ENCODE results near the gene ADAMTS17. TPM values are rescaled to one million over a fixed set of nuclear protein-coding genes. Genes with fewer than 3 reads are reported as not detected.
"Not testable (repeated sequence)": the region's sequence is repeated elsewhere in the genome, so short reads cannot be mapped to it uniquely, and the experiment has no call there.

The ADAMTS17 gene
- polyA plus RNA-seq, 1 donor, result 4.0 TPM

DNA sequence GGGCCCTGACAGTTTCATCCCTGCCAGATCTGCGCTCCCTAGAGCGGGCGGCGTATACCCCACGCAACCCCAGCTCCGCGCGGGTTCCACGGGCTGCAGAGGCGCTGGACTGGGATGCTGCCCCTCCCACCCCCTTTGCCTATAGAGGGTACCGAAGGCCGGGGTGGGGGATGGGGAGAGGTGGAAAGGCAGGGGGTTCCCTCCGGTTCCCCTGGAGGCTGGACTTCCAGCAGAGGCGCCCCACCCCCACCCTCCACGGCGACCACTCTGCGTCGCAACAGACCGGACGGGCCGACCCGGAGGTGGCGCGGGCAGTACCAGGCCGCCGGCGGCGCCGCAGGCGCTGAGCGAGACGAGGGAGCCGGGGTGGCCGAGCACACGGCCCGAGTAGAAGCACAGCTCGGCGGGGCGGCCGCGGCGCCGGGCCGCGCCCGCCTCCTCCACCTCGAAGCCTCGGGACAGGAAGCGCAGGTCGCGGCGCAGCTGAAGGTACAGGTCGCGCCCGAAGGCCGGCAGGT lies 995 bp downstream of the ADAMTS17 start:
- DNase-seq (ENCODE audit: low read depth), result no peak

- no peak for DNase-seq (ENCODE audit: low read depth)
These were observed 1.8 kb downstream of the ADAMTS17 start for GRCh38 chr15:100339999-100340398.

- not testable (repeated sequence) for DNase-seq (ENCODE audit: low read depth)
These were observed 2.3 kb downstream of the ADAMTS17 start for GRCh38 chr15:100339451-100339850.

DNA sequence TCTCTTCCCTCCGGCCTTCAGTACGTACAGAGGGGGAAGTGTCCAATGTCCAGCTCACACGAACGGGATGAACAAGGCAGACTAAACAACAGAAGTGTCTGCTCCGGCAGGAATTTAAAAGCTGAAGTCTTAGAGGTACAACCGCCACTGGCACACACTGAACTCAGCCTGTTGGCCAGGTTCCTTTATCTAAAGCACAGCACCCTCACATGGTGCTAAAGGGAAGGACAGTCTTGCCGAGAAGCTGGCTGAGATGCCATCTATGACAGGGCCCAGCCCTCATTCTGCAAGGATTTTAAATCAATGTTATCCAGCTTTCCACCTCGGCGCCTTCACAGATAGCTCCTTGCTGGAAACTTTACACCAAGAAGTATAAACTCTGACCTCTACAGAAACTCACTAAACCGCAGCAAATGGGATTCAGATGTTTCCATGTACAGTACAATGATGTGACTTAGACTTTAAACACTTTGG lies 2.8 kb downstream of the ADAMTS17 start:
- no peak for DNase-seq (ENCODE audit: low read depth)

- no peak for DNase-seq (ENCODE audit: low read depth)
These were observed 3.5 kb downstream of the ADAMTS17 start for GRCh38 chr15:100338247-100338646.

DNA sequence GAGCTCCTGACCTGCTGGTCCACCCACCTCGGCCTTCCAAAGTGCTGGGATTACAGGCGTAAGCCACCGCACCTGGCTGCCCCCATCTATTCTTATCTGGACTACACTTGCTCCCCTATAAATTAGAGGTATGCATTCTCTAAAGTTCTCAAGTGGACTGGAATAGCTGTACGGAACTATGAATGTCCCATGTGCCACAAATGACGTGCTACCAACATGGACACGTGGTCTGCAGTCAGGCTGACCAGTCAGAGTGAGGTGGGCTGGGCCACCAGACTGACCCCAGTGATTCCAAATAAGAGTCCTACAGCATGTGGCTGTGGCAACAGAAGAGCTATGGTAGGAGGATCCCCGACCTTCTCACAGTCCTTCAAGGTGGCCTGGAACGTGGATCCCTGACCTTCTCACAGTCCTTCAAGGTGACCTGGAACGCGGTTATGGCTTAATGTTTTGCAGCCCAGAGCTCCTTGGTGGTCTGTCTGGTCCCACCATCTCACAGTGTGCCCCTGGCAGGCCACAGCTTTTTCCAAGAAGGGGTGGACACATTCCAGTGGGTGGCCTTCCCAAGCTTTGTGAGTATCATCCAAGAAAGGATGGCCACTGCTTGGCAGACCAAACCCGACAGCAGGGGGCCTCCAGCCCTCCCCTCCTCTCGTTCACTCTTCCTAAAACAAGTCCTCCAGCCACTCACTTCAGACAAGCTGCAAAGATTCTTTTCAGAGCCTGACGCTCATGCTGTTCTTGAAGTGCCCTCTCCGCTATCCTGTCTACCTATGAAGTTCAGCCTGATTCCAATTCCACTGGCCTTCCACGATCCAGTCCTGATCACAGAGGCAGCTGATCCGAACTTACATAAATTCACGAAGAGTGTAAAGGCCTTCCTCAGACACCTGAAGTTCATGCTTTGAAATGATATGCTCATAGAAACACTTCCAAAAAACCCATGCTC lies 4.4 kb downstream of the ADAMTS17 start:
- no peak for DNase-seq (ENCODE audit: low read depth)

- DNase-seq (ENCODE audit: low read depth), result no peak
These were observed 5.7 kb downstream of the ADAMTS17 start for GRCh38 chr15:100336061-100336460.

DNA sequence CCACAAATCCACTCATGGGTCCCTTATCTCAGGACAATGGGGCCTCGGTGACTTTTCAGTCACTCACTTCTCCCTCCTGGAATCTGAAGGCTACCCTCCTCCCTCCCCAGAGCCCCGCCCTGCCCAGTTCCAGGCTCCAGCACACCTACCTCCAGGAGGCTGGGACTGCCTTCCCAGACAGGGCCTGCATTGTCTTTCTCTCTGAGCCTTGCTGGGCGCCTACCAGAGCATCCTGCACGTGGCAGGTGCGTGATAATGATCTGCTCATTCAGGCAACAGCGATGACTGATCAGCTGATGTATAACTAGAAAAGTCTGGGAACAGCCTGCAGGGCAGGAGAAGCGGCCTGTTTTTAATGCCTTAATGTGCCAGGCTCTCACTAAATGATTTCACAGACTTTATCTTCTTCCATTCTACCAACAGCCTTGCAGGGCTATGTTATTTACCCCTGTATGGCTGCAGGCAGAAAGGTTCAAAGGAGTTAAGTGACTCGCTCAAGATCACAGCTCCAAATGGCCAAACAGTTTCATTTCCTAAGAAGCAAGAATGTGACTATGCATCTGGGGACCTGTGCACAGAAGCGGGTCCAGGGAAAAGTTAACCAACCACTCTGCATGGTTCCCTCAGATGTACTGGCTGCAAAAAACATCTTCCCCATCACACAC lies 6.3 kb downstream of the ADAMTS17 start:
- DNase-seq (ENCODE audit: low read depth), result no peak

GRCh38 chr15:100334905-100335304 lies 6.9 kb downstream of the ADAMTS17 start:
- no peak for DNase-seq (ENCODE audit: low read depth)

DNA sequence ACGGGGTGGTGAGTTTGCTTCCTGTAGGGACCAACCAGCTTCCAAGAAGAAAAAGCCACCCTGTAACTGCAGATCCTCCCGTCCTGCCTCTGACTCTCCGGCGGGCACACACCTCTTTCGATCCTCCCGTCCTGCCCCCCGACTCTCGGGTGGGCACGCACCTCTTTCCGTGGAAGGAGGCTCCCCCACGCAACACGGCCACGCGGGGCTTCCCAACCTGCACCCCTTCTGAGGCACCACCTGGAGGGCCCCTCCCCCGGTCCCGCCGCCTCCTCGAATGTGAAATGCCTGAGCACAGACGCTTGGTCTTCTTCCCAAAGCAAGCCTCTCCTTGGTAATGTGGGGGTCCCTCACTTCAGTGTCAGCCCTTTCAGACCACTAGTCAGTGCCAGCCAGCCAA lies 7.3 kb downstream of the ADAMTS17 start:
- no peak for DNase-seq (ENCODE audit: low read depth)

- DNase-seq (ENCODE audit: low read depth), result no peak
These were observed 7.8 kb downstream of the ADAMTS17 start for GRCh38 chr15:100334015-100334414.

- DNase-seq (ENCODE audit: low read depth), result no peak
These were observed 8.5 kb downstream of the ADAMTS17 start for GRCh38 chr15:100333236-100333635.

DNA sequence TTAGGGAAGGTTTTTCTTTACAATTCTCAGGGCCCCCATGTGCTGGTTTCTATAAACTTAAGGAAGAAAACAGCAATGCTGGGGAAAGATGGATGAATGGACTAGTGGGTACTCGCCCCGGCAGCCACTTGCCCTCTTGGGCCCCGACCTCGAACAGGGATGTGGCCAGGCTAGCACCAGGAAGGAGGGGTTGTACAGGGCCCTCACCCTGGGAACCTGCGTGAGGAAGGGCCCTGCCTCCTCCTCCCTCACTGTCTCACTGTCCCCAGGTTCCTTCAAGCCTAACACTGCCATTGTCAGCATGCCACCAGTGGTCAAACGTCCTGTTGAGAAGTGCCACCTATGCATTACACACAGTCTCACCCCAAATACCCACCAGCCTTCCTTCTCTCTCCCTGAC lies 9.1 kb downstream of the ADAMTS17 start:
- no peak for DNase-seq (ENCODE audit: low read depth)

DNA sequence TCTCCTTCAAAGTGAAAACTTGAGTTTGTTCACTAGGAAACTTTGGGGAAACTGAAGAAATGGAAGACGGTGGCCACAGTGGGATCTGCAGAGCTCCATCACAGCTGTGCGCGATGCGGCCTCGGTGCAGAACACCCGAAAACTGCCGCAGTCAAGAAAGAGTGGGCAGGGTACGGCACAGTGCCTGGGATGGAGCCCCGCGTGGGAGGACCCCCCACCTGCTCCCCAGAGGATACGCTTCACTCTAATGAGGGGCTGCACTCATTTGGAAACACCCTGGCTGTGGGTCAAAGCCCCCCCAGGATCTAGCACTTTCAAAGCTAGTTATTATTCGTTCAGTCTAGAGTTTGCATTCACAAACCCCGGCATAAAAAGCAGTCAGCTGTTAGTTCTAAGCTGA lies 9.5 kb downstream of the ADAMTS17 start:
- DNase-seq (ENCODE audit: low read depth), result no peak

DNA sequence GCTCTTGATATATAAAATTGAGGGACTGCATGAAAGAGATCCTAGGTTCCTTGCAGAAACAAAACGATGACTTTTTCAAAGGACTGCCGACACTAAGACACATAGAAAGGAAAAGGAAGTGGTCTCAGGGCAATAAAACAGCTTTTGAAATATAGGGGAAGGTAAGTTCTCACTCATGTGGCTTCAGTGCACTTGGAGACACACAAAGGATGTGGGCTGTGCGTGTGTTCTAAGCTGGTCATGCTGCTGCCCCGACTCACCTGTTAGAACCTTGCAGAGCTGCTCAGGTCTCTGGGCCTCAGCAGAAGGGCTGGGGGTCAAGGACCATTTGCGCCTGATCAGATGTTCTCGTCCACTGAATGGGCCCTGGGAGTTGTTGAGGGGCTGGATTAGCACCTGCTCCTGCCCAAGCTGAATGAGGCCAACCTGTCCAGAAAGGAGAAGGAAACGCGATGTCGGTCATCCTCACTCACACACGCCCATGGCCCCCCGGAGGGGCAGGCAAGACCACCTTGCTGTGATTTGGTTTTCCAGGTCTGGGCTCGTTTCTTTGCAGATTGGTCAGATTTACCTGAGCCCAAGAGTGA lies 11.1 kb downstream of the ADAMTS17 start:
- DNase-seq (ENCODE audit: low read depth), result no peak

DNA sequence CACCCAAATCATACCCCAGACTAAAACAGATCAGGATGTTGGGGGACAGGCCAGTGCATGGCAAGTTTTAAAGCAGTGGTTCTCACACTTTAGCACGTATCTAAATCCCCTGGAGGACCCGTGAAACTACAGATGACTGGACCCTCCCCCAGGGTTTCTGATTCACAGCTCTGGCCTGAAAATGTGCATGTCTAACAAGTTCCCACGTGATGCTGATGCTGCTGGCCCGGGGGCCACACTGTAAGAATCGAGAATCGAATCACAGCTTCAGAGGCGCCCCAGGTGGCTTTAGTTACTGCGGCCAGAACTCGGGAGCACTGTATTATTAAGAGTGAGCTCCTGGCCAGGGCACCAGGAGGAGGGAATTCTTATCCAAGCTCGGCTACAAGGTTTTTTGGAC lies 11.6 kb downstream of the ADAMTS17 start:
- DNase-seq (ENCODE audit: low read depth), result no peak

DNA sequence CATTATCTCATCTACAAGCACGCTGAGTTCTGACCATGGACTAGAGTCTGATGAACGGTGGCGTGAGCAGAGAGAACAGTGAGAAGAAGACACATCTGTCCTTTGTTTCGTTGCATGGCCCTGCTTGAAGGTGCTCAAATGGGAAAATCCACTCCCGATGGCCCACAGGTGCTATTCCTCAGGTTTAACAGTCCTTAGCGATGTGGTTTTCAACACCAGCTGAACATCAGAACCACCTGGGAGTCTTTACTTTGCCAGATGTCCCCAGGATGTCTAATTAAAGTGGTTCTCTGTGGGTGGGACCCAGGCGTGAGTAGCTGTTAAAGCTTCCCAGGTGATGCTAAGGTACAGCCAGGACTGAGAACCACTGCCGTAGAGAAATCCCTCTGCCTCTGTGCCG lies 13.0 kb downstream of the ADAMTS17 start:
- no peak for DNase-seq (ENCODE audit: low read depth)

- no peak for DNase-seq (ENCODE audit: low read depth)
These were observed 22.9 kb downstream of the ADAMTS17 start for GRCh38 chr15:100318880-100319279.

DNA sequence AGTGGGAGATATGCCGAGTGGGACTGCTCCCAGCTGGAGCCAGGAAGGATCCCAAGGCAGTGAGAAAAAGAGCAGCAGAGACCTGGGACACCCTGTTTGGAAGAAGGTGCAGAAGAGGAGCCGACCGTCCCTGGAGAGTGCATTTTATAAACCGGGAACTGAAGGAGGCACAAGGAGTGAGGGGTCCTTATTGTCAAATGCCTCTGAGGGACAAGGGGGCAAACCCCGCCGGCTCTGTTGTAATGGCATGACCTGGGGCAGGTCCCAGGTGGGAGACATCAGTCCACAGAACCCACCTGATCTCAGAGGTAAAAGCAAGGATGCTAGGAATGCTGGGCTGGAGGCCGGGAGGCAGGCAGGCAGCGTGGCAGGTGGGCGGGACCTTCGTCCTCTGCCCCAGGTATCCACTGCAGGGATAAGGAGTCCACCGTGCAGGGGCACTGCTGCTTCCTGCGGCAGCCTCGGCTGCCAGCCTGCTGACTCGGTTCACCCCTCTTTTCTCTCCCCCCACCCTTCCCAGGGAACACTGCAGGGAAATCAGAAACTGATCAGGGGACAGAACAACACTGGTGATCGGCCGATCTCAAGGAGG lies 26.9 kb downstream of the ADAMTS17 start:
- DNase-seq (ENCODE audit: low read depth), result no peak

- no peak for DNase-seq (ENCODE audit: low read depth)
These were observed 29.8 kb downstream of the ADAMTS17 start for GRCh38 chr15:100311833-100312476.

- peak; percentile 74 for DNase-seq (ENCODE audit: low read depth)
These were observed 30.6 kb downstream of the ADAMTS17 start for GRCh38 chr15:100311154-100311625.

Measured in forelimb muscle (tissue), 1 donor.